Umbilical cord (tissue), 2 donors: ENCODE measurements around the gene NCK1. TPM values are rescaled to one million over a fixed set of nuclear protein-coding genes. Genes with fewer than 3 reads are reported as not detected.
A peak's percentile ranks its signal among the peaks of the same experiment; 100 is the strongest.
"Not testable (repeated sequence)": the region's sequence is repeated elsewhere in the genome, so short reads cannot be mapped to it uniquely, and the experiment has no call there.

Experiments
- DNase-seq: peaks from one replicate; pipeline ENCODE4 v3.0.0-alpha.2; 2015; ENCODE audit warnings: low spot score
- total RNA-seq: library from RNA; depleted of rRNA; stranded (reverse); fragments of >200 nt; gene quantifications from one replicate; pipeline ENCODE4 v1.2.3, GENCODE V29; 2014; ENCODE audit warnings: low replicate concordance; ENCODE audit not compliant: insufficient read depth

The NCK1 gene
- total RNA-seq, 1 donor from 2014 or later, result 89.6 TPM

DNA sequence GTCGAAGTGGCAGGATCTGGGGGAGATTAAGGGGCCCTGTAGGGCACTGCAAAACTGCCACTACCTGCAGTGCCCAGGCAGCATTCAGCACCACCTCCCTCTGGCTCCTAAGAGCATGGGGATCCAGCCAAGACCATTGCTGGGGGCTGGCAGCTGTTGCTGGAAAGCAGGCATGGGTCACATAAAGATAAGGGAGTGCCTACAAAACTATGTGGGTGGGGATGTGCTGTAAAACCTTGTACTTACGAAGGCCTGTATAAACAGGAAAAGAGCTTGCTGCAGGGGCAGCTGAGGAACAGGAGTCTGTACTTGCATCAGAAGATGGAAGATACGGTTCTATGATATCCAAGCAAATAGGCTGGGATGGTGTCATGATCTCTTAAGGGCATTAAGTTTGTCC is 122.8 kb downstream of the NCK1 start:
- DNase-seq, result peak; percentile 63

DNA sequence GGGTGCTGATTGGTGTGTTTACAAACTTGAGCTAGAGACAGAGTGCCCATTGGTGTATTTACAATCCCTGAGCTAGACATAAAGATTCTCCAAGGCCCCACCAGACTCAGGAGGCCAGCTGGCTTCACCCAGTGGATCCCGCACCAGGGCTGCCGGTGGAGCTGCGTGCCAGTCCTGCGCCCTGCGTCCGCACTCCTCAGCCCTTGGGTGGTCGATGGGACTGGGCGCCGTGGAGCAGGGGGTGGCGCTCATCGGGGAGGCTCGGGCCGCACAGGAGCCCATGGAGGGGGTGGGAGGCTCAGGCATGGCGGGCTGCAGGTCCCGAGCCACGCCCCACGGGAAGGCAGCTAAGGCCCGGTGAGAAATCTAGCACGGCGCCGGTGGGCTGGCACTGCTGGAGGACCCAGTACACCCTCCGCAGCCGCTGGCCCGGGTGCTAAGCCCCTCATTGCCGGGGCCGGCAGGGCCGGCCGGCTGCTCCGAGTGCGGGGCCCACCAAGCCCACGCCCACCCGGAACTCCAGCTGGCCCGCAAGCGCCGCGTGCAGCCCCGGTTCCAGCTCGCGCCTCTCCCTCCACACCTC is 125.5 kb downstream of the NCK1 start:
- DNase-seq, result not testable (repeated sequence)

DNA sequence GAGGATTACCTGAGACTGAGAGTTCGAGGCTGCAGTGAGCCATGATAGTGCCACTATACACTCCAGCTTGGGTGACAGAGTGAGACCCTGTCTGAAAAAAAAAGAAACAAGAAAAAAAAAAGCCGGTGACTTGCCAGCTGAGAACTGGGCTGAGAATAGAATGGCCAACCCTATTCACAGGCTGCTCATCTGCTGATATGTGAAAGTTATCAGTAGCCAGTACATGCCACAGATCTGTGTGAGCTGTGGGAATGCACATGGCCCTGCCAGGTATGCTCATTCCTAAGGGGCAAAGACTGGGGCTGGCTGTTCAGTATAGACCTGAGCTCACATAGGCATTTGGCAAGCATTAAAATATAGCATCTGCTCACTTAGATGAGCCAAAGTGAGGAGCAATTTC is 126.6 kb downstream of the NCK1 start:
- DNase-seq, result no peak

DNA sequence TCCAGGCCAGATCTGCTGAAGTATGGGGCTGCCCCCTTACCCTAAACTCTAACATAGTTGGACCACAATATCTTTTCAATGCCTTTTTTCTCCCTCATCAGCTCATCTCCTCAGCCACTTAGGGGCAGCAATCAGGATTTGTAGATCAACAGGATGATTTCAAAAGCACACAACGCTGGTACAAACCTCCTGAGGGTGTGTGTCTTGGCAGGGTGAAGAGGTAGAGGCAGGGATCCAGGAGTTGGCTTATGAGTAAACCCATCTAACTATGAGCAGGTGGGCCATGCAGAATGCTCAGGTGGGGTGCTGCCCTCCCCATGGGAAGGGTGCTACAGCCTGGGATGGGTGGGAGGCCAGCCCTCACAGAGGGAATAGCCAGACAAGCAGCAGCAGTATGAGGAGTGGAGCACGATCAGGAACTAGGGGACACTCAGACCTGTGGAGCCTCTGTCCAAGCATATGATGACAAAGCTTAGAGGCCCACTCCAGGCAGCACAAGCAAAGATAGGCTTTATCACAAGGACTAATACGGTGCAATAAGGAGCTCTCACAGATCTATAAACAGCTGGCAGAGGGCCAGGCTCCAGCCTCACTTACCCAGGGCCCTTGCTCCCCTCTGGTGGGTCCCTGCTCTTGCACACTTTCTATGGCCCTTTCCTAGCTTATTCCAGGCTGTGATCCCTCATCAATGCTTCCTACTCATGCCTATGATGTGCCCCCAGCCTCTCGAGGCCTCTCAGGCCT is 127.9 kb downstream of the NCK1 start:
- DNase-seq, result no peak

DNA sequence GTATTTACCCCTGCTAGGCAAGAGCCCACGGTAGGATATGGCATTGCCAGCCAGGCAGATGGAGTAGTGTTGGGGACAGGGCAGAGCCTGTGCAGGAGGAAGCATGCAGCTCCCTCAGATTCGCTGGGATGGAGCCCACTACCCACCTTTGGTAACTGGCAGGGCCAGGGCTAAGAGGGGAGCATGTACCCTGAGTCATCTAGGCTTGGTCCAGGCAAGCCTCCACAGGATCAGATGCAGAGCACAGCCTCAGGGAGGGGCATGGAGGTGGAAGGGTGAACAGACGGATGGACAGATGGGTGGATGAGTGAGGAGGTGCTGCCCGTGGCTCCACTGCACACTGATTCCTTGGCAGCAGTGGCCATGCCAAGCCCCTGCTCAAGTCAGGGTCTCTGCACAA is 128.8 kb downstream of the NCK1 start:
- DNase-seq, result no peak

DNA sequence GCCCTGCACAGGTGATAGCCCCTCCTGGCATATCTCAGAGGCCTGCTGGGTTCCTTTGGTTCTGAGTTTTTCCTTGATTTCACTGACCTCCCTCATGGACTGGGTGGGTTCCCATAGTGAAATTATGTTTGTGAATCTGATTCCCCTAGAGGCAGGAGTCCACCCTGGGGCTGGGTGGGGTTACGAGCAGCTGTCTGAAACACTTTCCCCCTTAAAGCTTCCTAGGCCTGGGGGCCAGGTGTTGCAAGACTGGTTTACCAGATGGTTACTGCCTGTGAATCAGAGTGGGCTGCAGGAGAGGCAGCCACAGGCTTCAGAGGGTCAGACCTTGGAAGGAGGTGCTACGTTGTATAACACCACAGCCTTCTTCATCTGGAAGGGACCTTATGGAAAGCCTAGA is 130.1 kb downstream of the NCK1 start:
- no peak for DNase-seq

DNA sequence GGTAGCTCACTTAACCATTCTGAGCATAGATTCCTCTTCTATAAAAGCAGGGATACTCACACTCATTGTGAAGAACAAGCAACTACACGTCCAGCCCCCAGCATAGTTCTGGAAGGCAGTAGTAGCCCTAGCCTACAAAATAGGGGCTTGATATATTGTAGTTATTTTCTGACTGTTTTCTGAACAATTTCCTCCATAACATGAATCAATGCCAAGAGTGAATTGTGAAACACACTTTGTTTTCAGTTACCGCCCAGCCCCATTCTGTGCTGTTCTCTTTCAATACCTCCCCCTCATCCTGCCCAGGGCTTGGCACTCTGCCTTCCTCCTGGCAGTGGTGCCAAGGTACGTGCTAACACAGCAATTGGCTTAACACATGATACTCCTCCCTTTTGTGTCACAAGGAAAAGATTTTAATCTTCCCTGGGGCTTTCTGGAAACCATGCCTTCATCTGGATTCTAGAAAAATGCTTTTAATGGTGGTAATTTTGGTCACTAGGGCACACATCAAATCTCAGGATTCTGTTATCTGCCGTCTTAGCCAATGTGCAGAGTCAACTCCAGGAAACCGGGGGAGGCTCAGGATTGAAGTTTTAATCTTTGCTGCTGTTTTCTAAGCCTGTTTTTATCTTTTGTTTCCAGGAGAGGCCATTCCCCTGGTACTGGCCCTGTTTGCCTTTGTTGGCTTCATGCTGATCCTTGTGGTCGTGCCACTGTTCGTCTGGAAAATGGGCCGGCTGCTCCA is 132.9 kb downstream of the NCK1 start:
- DNase-seq, result peak; percentile 65

DNA sequence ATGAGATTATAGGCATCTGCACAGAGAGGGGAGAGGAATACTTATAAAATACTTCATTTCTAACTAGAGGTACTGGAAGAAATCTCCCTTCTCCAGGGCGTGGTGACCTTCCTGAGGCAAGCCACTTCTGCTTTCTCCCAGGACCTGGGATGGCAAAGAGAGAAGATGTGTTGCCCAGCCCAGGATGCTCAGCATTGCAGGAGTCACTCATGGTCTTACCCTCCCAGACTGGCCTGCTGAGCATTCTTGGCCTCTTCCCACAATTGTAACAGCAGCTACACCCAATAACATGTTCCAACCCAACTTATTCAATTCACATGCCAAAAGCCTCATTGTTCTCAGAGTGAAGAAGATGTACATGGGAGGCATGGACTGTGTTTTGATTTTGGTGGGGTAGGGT is 133.6 kb downstream of the NCK1 start:
- no peak for DNase-seq

Other genes with a start within 250 kb of the NCK1 start
- 88.4 TPM for gene STAG1, start 109.8 kb upstream of the NCK1 start, total RNA-seq
- gene SLC35G2, start 43.1 kb upstream of the NCK1 start, total RNA-seq, result 20.9 TPM
- 2.9 TPM for gene IL20RB, start 95.8 kb downstream of the NCK1 start, total RNA-seq